Activated gamma-delta T cell (primary cell): ENCODE results near the gene ABCB7.
"Not testable (repeated sequence)": the region's sequence is repeated elsewhere in the genome, so short reads cannot be mapped to it uniquely, and the experiment has no call there.

Experiments used
- DNase-seq: peaks from one replicate; lab custom pipeline; 2025; lab: John Stamatoyannopoulos, UW

ABCB7 gene

GRCh38 chrX:75096331-75096730 lies 59.8 kb downstream of the ABCB7 start:
- DNase-seq = no peak

GRCh38 chrX:75086731-75087195 lies 69.3 kb downstream of the ABCB7 start:
- no peak for DNase-seq

GRCh38 chrX:75084757-75085156 lies 71.3 kb downstream of the ABCB7 start:
- no peak for DNase-seq

- no peak for DNase-seq
These were observed 79.7 kb downstream of the ABCB7 start for GRCh38 chrX:75076429-75076828.

GRCh38 chrX:75074475-75074874 lies 81.6 kb downstream of the ABCB7 start:
- no peak for DNase-seq

- DNase-seq = no peak
These were observed 84.7 kb downstream of the ABCB7 start for GRCh38 chrX:75071334-75071733.

- DNase-seq = no peak
These were observed 88.2 kb downstream of the ABCB7 start for GRCh38 chrX:75067931-75068330.

- no peak for DNase-seq
These were observed 94.4 kb downstream of the ABCB7 start for GRCh38 chrX:75061701-75062100.

GRCh38 chrX:75051047-75051446 lies 105.0 kb downstream of the ABCB7 start:
- DNase-seq = no peak

GRCh38 chrX:75045369-75045768 lies 110.7 kb downstream of the ABCB7 start:
- no peak for DNase-seq

GRCh38 chrX:75044142-75044541 lies 111.9 kb downstream of the ABCB7 start:
- not testable (repeated sequence) for DNase-seq

GRCh38 chrX:75038925-75039324 lies 117.2 kb downstream of the ABCB7 start:
- DNase-seq = no peak
